Spleen (tissue), 11 donors: ENCODE measurements around the gene CCDC122. TPM values are rescaled to one million over a fixed set of nuclear protein-coding genes. Genes with fewer than 3 reads are reported as not detected.

Experiments
- DNase-seq: peaks from one replicate; pipeline ENCODE4 v3.0.0-alpha.2; 2020
- H3K27ac ChIP-seq, 8 donors: fragments of 200-600 bp; sonication (generic) in 7 of 8; 1 replicate in 4 of 8; 2 replicates in 4 of 8; pipeline versions ENCODE4 v1.5.0 to v1.8.0; 2016 to 2021; ENCODE audit warnings: inconsistent platforms in 4 of 8, mild to moderate bottlenecking in 4 of 8, moderate library complexity in 1 of 8
- H3K27me3 ChIP-seq, 7 donors: fragments of 200-600 bp; sonication (generic) in 6 of 7; replicated peaks in 1 of 7; 1 replicate in 4 of 7; 2 replicates in 3 of 7; pipeline versions ENCODE4 v1.5.0 to v1.8.0; 2016 to 2021; ENCODE audit warnings: inconsistent platforms in 3 of 7, mild to moderate bottlenecking in 1 of 7
- H3K36me3 ChIP-seq, 6 donors: fragments of 200-600 bp; sonication (generic) in 5 of 6; 1 replicate in 4 of 6; 2 replicates in 2 of 6; pipeline versions ENCODE4 v1.5.0 to v1.8.0; 2016 to 2021; ENCODE audit warnings: inconsistent platforms in 2 of 6
- H3K4me1 ChIP-seq, 6 donors: fragments of 200-600 bp; sonication (generic) in 5 of 6; 1 replicate in 3 of 6; 2 replicates in 3 of 6; pipeline versions ENCODE4 v1.5.0 to v1.8.0; 2016 to 2021; ENCODE audit warnings: inconsistent platforms in 3 of 6
- H3K4me3 ChIP-seq, 8 donors: fragments of 200-600 bp; sonication (generic) in 7 of 8; 1 replicate in 4 of 8; 2 replicates in 4 of 8; pipeline versions ENCODE4 v1.5.0 to v1.8.0; 2016 to 2021; ENCODE audit warnings: inconsistent platforms in 4 of 8, mild to moderate bottlenecking in 4 of 8, moderate library complexity in 2 of 8
- H3K9me3 ChIP-seq, 8 donors: fragments of 200-600 bp; sonication (generic) in 7 of 8; 1 replicate in 4 of 8; 2 replicates in 4 of 8; pipeline versions ENCODE4 v1.5.0 to v1.8.0; 2016 to 2021; ENCODE audit warnings: inconsistent platforms in 4 of 8
- CTCF ChIP-seq, 11 experiments: fragments of 200-600 bp in 7 of 11; fragments of 450-650 bp in 4 of 11; sonication (generic) in 4 of 11; IDR thresholded peaks in 8 of 11; conservative IDR thresholded peaks in 3 of 11; 1 replicate in 7 of 11; 2 replicates in 4 of 11; pipeline versions ENCODE4 v1.4.0 to v1.8.0; 2016 to 2021; ENCODE audit warnings: antibody characterized with exemption in 11 of 11, inconsistent platforms in 4 of 11, mild to moderate bottlenecking in 1 of 11
- POLR2A ChIP-seq, 3 donors: fragments of 450-650 bp; IDR thresholded peaks; one replicate each; pipeline ENCODE4 v1.5.1; 2017; ENCODE audit warnings: antibody characterized with exemption in 3 of 3, mild to moderate bottlenecking in 1 of 3
- POLR2AphosphoS5 ChIP-seq, 3 donors: sonication (generic); formaldehyde crosslinking; IDR thresholded peaks; one replicate each; pipeline ENCODE4 v1.5.1; 2017; ENCODE audit warnings: antibody characterized with exemption in 3 of 3
- WGBS, 5 donors: extraction: QIAGEN DNeasy Blood & Tissue Kit in 3 of 5; methylation state at CpG; one replicate each; pipeline versions ENCODE4 v1.1.5 to v1.1.7; 2013 to 2018; 5-methylcytosine and 5-hydroxymethylcytosine counted together
- intact Hi-C: fragments of 100-400 bp; cut with DNase I; formaldehyde crosslinking; loops from one replicate; pipeline ENCODE4 v1.15.0; 2023; ENCODE audit warnings: low total_unique reads
- polyA plus RNA-seq, 3 donors: library from polyadenylated mRNA; stranded (reverse); fragments of 200-250 nt; gene quantifications; one replicate each; pipeline ENCODE4 v1.2.1, GENCODE V29; 2013
- total RNA-seq, 7 donors: library from RNA; depleted of rRNA in 3 of 7; stranded (reverse); fragments of >200 nt in 3 of 7; fragmentation: NEBNext Ultra II Directional in 4 of 7; extraction: Animal tissue kit (Norgen Biotek cat#: 25700) in 4 of 7; gene quantifications; one replicate each; pipeline versions ENCODE4 v1.1.0 to v1.2.1, GENCODE V29; 2016 to 2021
- donor health status: healthy with polysubstance abuse.
- donor health status: DM: no; HTN: no; CAD: no; lungs with moderate emphysema.
- donor health status: DM: no; HTN: no; CAD: no.
- donor health status: Bipolar disorder and iron deficiency.
- donor health status: healthy.
- donor health status: DM: no; HTN: no; CAD: no.
- donor health status: DM: yes; HTN: yes; CAD: no.

Gene CCDC122
- total and polyA plus RNA-seq, 10 donors = 3.6 to 10.9 (median 6.4) TPM

- no peaks in the 10 kb centered on the region for H3K36me3 ChIP-seq
- no peak overlapping the region for H3K4me3 ChIP-seq
- intact Hi-C loops = loop anchor here (5.0 to 10.0 kb wide), 2 partner anchors 496 to 714 kb away; no protein-coding TSS in a partner anchor
- H3K27me3 ChIP-seq = peaks cover 0 to 2% (median 0%) of the 10 kb centered on the region in 7 donors
- peaks cover 0 to 9% (median 2%) of the 10 kb centered on the region in 6 donors for H3K4me1 ChIP-seq
- TF ChIP-seq POLR2A (IDR thresholded peaks at IDR 0.05) (no peak), POLR2AphosphoS5 (IDR thresholded peaks at IDR 0.05) (no peak), CTCF (IDR thresholded peaks at IDR 0.05 in 8 of 11, conservative IDR thresholded peaks at IDR 0.05 in 3 of 11) (no peak)
- WGBS, 5 donors = 61 to 95% (median 68%) methylated on average over 3 of the region's 3 CpGs
- H3K27ac ChIP-seq = no peak overlapping the region
- no peaks in the 10 kb centered on the region for H3K9me3 ChIP-seq
- no peak for DNase-seq
Measured at GRCh38 chr13:43800828-43801227, 78.7 kb downstream of the CCDC122 start.

DNA sequence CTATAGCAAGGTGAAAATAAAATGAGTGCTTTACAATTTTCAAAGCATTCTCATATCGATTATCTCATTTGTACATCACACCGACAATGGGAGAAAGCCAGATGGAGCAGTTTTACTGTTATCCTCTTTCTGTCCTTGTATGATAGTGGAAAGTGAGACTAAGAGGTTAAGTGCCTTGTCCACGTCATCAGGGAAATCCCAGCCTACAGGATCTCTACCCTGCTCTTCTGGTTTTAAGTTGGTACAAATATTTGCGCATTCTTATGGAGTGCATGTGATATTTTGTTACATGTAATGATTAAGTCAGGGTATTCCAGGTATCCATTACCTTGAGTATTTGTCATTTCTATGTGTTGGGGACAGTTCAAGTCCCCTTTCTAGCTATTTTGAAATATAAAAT lies 80.3 kb downstream of the CCDC122 start:
- Histone ChIP-seq H3K27me3 (no peaks in the 10 kb centered on the region), H3K9me3 (no peaks in the 10 kb centered on the region), H3K27ac (no peak overlapping the region), H3K36me3 (no peaks in the 10 kb centered on the region), H3K4me3 (no peak overlapping the region), H3K4me1 (no peaks in the 10 kb centered on the region)
- DNase-seq = no peak
- 66 to 86% (median 72%) methylated on average over 4 of the region's 4 CpGs for WGBS, 5 donors
- no peak for TF ChIP-seq CTCF (IDR thresholded peaks at IDR 0.05 in 8 of 11, conservative IDR thresholded peaks at IDR 0.05 in 3 of 11)
- TF ChIP-seq POLR2A (IDR thresholded peaks at IDR 0.05) = no peak
- no peak for TF ChIP-seq POLR2AphosphoS5 (IDR thresholded peaks at IDR 0.05)
- intact Hi-C loops = no loop called here

DNA sequence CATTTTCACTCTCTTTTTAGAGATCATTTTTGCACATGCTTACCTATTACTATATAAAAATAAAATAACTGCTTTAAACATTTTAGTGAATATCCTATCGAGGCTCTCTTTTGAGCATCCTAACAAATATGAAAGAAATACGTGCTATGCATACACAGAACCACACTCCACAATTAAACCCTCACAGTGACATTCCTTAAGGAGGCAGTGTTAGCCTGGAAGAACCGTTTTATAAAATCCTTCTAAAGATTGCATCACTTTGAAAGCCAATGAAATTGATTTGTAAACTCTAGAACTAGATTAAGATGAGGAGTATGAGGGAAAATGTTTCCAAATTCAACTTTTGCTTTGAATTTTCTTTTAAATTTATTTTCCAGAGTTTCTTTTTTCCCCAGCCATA lies 81.7 kb downstream of the CCDC122 start:
- no peaks in the 10 kb centered on the region for H3K9me3 ChIP-seq
- no peak overlapping the region for H3K27ac ChIP-seq
- TF ChIP-seq POLR2A (IDR thresholded peaks at IDR 0.05) (no peak), POLR2AphosphoS5 (IDR thresholded peaks at IDR 0.05) (no peak), CTCF (IDR thresholded peaks at IDR 0.05 in 8 of 11, conservative IDR thresholded peaks at IDR 0.05 in 3 of 11) (no peak)
- no peaks in the 10 kb centered on the region for H3K27me3 ChIP-seq
- intact Hi-C loops = no loop called here
- H3K4me3 ChIP-seq = no peak overlapping the region
- H3K36me3 ChIP-seq = no peaks in the 10 kb centered on the region
- no peak for DNase-seq
- WGBS, 5 donors = 64 to 79% (median 76%) methylated on average over 3 of the region's 3 CpGs
- no peaks in the 10 kb centered on the region for H3K4me1 ChIP-seq

DNA sequence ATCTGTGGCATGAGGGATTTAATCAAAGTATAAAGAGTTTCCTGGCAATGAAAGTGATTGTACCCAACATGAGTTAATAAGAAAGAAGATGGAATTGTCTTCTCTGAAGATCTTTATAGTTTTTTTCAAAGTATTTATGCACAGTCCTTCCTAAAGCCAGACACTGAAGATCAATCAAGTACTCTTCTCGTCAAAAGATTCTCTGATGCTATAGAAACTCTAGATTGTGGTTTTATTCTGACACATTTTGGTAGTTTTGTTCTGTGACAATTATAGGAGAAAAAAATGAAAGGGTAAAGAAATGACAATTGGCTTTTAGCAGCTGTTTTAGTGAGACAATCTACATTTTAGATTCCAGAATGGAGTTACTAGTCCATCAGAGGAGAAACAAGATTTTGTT lies 82.4 kb downstream of the CCDC122 start:
- H3K36me3 ChIP-seq = no peaks in the 10 kb centered on the region
- H3K4me3 ChIP-seq = no peak overlapping the region
- TF ChIP-seq POLR2A (IDR thresholded peaks at IDR 0.05) (no peak), POLR2AphosphoS5 (IDR thresholded peaks at IDR 0.05) (no peak), CTCF (IDR thresholded peaks at IDR 0.05 in 8 of 11, conservative IDR thresholded peaks at IDR 0.05 in 3 of 11) (no peak)
- H3K4me1 ChIP-seq = no peaks in the 10 kb centered on the region
- intact Hi-C loops = no loop called here
- no peak for DNase-seq
- 65 to 73% (median 72%) methylated on average over 1 of the region's 1 CpG for WGBS, 5 donors
- H3K9me3 ChIP-seq = no peaks in the 10 kb centered on the region
- no peaks in the 10 kb centered on the region for H3K27me3 ChIP-seq
- H3K27ac ChIP-seq = no peak overlapping the region
